ENCODE data around the gene DDX27. TPM values are rescaled to one million over a fixed set of nuclear protein-coding genes. Genes with fewer than 3 reads are reported as not detected.
A peak's percentile ranks its signal among the peaks of the same experiment; 100 is the strongest.

Gene DDX27
- polyA plus RNA-seq, 1 donor = 51.2 TPM

DNA sequence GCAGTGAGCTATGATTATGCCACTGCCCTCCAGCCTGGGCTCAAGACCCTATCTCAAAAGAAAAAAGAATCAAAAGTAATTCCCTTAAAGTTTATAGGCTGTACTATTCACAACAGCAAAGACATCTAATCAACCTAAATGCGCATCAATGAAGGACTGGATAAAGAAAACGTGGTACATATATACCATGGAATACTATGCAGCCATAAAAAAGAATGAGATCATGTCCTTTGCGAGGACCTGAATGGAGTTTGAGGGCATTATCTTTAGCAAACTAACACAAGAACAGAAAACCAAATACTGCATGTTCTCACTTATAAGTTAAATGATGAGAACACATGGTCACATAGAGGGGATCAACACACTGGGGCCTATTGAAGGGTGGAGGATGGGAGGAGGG lies 42.0 kb downstream of the DDX27 start:
- no peak overlapping the region for H3K4me3 ChIP-seq (ENCODE audit: low read length)
- H3K27ac ChIP-seq (ENCODE audit: low read length) = no peak overlapping the region
- no peaks in the 10 kb centered on the region for H3K4me1 ChIP-seq (ENCODE audit: control insufficient read depth, insufficient read depth, low read length)
- no peaks in the 10 kb centered on the region for H3K9me3 ChIP-seq (ENCODE audit: control insufficient read depth, low read depth, low read length)
- no peaks in the 10 kb centered on the region for H3K27me3 ChIP-seq (ENCODE audit: control insufficient read depth, insufficient read depth, low read length)
- WGBS (ENCODE audit: insufficient coverage, low lambda C conversion rate) = 100% methylated on average over 3 of the region's 3 CpGs
- DNase-seq = no peak
- H3K36me3 ChIP-seq (ENCODE audit: control insufficient read depth, insufficient read depth, low read length) = peaks cover 75% of the 10 kb centered on the region

GRCh38 chr20:49262444-49262843 lies 43.2 kb downstream of the DDX27 start:
- H3K4me1 ChIP-seq (ENCODE audit: control insufficient read depth, insufficient read depth, low read length) = no peaks in the 10 kb centered on the region
- no peak overlapping the region for H3K27ac ChIP-seq (ENCODE audit: low read length)
- H3K36me3 ChIP-seq (ENCODE audit: control insufficient read depth, insufficient read depth, low read length) = peaks cover 64% of the 10 kb centered on the region
- no peaks in the 10 kb centered on the region for H3K27me3 ChIP-seq (ENCODE audit: control insufficient read depth, insufficient read depth, low read length)
- no peak overlapping the region for H3K4me3 ChIP-seq (ENCODE audit: low read length)
- WGBS (ENCODE audit: insufficient coverage, low lambda C conversion rate) = no CpG with 5 or more reads among the region's 1 CpG
- DNase-seq = no peak
- H3K9me3 ChIP-seq (ENCODE audit: control insufficient read depth, low read depth, low read length) = no peaks in the 10 kb centered on the region

DNA sequence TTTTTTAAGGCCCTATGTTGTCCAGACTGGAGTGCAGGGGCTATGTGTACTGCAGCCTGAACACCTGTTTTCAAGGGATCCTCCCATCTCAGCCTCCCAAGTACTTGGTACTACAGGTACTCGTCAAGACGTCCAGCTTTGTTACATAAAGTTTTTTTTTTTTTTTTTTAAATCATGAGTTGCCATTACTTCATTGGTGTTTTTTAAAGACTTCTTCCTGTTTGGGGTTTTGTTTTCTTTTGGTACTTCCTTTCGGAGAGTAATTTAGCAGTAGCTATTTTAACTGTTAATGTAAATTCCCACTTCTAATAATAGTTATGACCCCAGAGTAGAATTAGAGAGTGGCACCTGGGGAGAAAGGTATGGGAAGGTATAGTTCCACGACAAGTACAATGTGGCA lies 48.1 kb downstream of the DDX27 start:
- WGBS (ENCODE audit: insufficient coverage, low lambda C conversion rate) = no CpG with 5 or more reads among the region's 4 CpGs
- H3K9me3 ChIP-seq (ENCODE audit: control insufficient read depth, low read depth, low read length) = no peaks in the 10 kb centered on the region
- peaks cover 62% of the 10 kb centered on the region for H3K36me3 ChIP-seq (ENCODE audit: control insufficient read depth, insufficient read depth, low read length)
- H3K4me3 ChIP-seq (ENCODE audit: low read length) = no peak overlapping the region
- H3K27me3 ChIP-seq (ENCODE audit: control insufficient read depth, insufficient read depth, low read length) = no peaks in the 10 kb centered on the region
- DNase-seq = no peak
- peaks cover 4% of the 10 kb centered on the region for H3K4me1 ChIP-seq (ENCODE audit: control insufficient read depth, insufficient read depth, low read length)
- H3K27ac ChIP-seq (ENCODE audit: low read length) = no peak overlapping the region

DNA sequence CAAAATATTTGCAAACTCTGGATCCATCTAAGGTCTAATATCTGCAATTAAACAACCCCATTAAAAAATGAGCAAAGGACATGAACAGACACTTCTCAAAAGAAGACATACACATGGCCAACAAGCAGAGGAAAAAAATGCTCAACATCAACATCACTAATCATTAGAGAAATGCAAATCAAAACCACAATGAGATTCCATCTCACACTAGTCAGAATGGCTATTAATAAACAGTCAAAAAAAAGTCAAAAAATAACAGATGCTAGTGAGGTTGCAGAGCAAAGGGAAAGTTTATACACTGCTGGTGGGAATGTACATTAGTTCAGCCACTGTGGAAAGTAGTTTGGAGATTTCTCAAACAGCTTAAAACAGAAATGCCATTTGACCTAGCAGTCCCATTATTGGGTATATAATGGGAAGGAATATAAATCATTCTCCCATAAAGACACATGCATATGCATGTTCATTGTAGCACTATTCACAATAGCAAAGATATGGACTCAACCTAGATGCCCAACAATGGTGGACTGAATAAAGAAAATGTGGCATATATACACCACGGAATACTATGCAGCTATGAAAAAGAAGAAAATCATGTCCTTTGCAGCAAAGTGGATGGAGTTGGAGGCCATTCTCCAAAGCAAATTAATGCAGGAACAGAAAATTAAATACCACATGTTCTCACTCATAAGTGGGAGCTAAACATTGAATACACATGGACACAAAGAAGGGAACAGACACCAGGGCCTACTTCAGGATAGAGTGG lies 49.6 kb downstream of the DDX27 start:
- peaks cover 56% of the 10 kb centered on the region for H3K36me3 ChIP-seq (ENCODE audit: control insufficient read depth, insufficient read depth, low read length)
- DNase-seq = no peak
- no peak overlapping the region for H3K4me3 ChIP-seq (ENCODE audit: low read length)
- peaks cover 7% of the 10 kb centered on the region for H3K4me1 ChIP-seq (ENCODE audit: control insufficient read depth, insufficient read depth, low read length)
- no peak overlapping the region for H3K27ac ChIP-seq (ENCODE audit: low read length)
- 100% methylated on average over 1 of the region's 1 CpG for WGBS (ENCODE audit: insufficient coverage, low lambda C conversion rate)
- H3K9me3 ChIP-seq (ENCODE audit: control insufficient read depth, low read depth, low read length) = no peaks in the 10 kb centered on the region
- H3K27me3 ChIP-seq (ENCODE audit: control insufficient read depth, insufficient read depth, low read length) = no peaks in the 10 kb centered on the region

DNA sequence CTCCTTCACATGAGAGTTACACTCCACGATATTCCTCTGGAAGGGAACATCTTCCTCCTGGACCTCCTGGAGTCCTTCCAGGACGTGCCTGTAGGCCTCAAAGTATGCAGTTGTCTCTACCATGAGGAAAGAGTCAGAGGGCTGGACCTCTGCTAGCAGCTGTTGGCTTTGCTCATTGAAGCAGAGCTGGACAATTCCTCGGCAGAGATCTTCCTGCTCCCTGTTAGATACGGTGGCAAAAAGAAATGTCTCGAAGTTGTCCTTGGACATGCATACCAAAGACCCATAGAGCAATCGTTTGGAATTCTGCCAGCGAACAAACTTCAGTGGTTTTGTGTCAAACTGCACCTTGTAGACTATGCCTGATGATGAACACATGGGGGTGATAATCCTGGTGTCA lies 51.0 kb downstream of the DDX27 start:
- DNase-seq = no peak
- Histone ChIP-seq H3K36me3 (ENCODE audit: control insufficient read depth, insufficient read depth, low read length) (peaks cover 46% of the 10 kb centered on the region), H3K4me3 (ENCODE audit: low read length) (no peak overlapping the region), H3K4me1 (ENCODE audit: control insufficient read depth, insufficient read depth, low read length) (peaks cover 7% of the 10 kb centered on the region), H3K27ac (ENCODE audit: low read length) (no peak overlapping the region), H3K27me3 (ENCODE audit: control insufficient read depth, insufficient read depth, low read length) (no peaks in the 10 kb centered on the region), H3K9me3 (ENCODE audit: control insufficient read depth, low read depth, low read length) (no peaks in the 10 kb centered on the region)
- WGBS (ENCODE audit: insufficient coverage, low lambda C conversion rate) = no CpG with 5 or more reads among the region's 7 CpGs

GRCh38 chr20:49270736-49271135 lies 51.5 kb downstream of the DDX27 start:
- DNase-seq = no peak
- H3K27ac ChIP-seq (ENCODE audit: low read length) = no peak overlapping the region
- peaks cover 45% of the 10 kb centered on the region for H3K36me3 ChIP-seq (ENCODE audit: control insufficient read depth, insufficient read depth, low read length)
- H3K27me3 ChIP-seq (ENCODE audit: control insufficient read depth, insufficient read depth, low read length) = no peaks in the 10 kb centered on the region
- no peak overlapping the region for H3K4me3 ChIP-seq (ENCODE audit: low read length)
- H3K4me1 ChIP-seq (ENCODE audit: control insufficient read depth, insufficient read depth, low read length) = peaks cover 7% of the 10 kb centered on the region
- WGBS (ENCODE audit: insufficient coverage, low lambda C conversion rate) = no CpG with 5 or more reads among the region's 5 CpGs
- no peaks in the 10 kb centered on the region for H3K9me3 ChIP-seq (ENCODE audit: control insufficient read depth, low read depth, low read length)

DNA sequence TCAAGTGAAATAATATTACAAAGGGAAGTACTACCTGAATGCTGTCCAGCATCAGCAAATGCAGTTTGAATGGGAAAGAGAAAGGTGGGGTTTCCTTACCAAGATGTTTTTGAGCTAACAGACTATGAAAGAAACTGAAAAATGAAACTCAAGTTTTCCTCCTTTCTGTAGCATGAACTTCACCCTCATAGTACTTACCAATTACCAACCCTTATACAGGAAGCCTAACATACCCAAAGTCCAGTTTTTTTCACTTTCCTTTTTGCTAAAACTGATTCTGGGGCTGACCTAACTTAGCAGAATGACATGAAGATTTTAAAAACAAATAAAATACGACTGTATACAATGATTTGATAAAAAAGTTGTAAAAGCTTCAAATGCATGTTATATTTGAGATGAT lies 53.4 kb downstream of the DDX27 start:
- H3K27ac ChIP-seq (ENCODE audit: low read length) = peak overlapping the region; percentile 36
- no peaks in the 10 kb centered on the region for H3K9me3 ChIP-seq (ENCODE audit: control insufficient read depth, low read depth, low read length)
- no peaks in the 10 kb centered on the region for H3K27me3 ChIP-seq (ENCODE audit: control insufficient read depth, insufficient read depth, low read length)
- H3K36me3 ChIP-seq (ENCODE audit: control insufficient read depth, insufficient read depth, low read length) = peaks cover 39% of the 10 kb centered on the region
- H3K4me1 ChIP-seq (ENCODE audit: control insufficient read depth, insufficient read depth, low read length) = peaks cover 7% of the 10 kb centered on the region
- DNase-seq = peak in 1 of 2 donors; percentile 65
- WGBS (ENCODE audit: insufficient coverage, low lambda C conversion rate) = 57% methylated on average over 1 of the region's 1 CpG
- no peak overlapping the region for H3K4me3 ChIP-seq (ENCODE audit: low read length)

DNA sequence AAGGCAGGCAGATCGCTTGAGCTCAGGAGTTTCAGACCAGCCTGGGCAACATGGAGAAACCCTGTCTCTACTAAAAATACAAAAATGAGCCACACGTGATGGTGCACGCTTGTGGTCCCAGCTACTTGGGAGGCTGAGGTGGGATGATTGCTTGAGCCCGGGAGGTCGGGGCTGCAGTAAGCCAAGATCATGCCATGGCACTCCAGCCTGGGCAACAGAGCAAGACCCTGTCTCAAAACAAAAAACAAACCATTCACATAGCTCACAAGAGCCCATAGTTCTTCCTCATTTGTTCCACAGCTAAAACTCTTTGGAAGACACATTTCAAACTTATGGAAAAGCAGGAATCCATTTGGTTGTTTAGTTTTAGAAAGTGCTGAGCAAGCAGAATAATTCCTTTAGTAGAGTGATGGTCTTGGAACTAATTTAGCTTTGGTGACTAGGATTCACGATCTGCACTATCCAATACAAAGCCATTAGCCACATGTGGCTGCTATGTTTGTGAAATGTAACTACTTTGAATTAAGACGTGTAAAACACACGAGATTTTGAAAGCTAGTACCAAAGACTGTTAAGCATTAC lies 54.6 kb downstream of the DDX27 start:
- Histone ChIP-seq H3K4me3 (ENCODE audit: low read length) (no peak overlapping the region), H3K27ac (ENCODE audit: low read length) (no peak overlapping the region), H3K27me3 (ENCODE audit: control insufficient read depth, insufficient read depth, low read length) (no peaks in the 10 kb centered on the region), H3K4me1 (ENCODE audit: control insufficient read depth, insufficient read depth, low read length) (peaks cover 7% of the 10 kb centered on the region), H3K9me3 (ENCODE audit: control insufficient read depth, low read depth, low read length) (no peaks in the 10 kb centered on the region), H3K36me3 (ENCODE audit: control insufficient read depth, insufficient read depth, low read length) (peaks cover 39% of the 10 kb centered on the region)
- 100% methylated on average over 2 of the region's 8 CpGs for WGBS (ENCODE audit: insufficient coverage, low lambda C conversion rate)
- DNase-seq = no peak

GRCh38 chr20:49275216-49275615 lies 56.0 kb downstream of the DDX27 start:
- H3K27me3 ChIP-seq (ENCODE audit: control insufficient read depth, insufficient read depth, low read length) = no peaks in the 10 kb centered on the region
- no peak overlapping the region for H3K4me3 ChIP-seq (ENCODE audit: low read length)
- peaks cover 37% of the 10 kb centered on the region for H3K36me3 ChIP-seq (ENCODE audit: control insufficient read depth, insufficient read depth, low read length)
- H3K27ac ChIP-seq (ENCODE audit: low read length) = no peak overlapping the region
- DNase-seq = no peak
- WGBS (ENCODE audit: insufficient coverage, low lambda C conversion rate) = no CpG with 5 or more reads among the region's 4 CpGs
- no peaks in the 10 kb centered on the region for H3K9me3 ChIP-seq (ENCODE audit: control insufficient read depth, low read depth, low read length)
- peaks cover 14% of the 10 kb centered on the region for H3K4me1 ChIP-seq (ENCODE audit: control insufficient read depth, insufficient read depth, low read length)

GRCh38 chr20:49275636-49276035 lies 56.4 kb downstream of the DDX27 start:
- 80% methylated on average over 1 of the region's 2 CpGs for WGBS (ENCODE audit: insufficient coverage, low lambda C conversion rate)
- no peak for DNase-seq
- no peaks in the 10 kb centered on the region for H3K27me3 ChIP-seq (ENCODE audit: control insufficient read depth, insufficient read depth, low read length)
- H3K4me1 ChIP-seq (ENCODE audit: control insufficient read depth, insufficient read depth, low read length) = peaks cover 14% of the 10 kb centered on the region
- peak overlapping the region; percentile 84 for H3K27ac ChIP-seq (ENCODE audit: low read length)
- H3K36me3 ChIP-seq (ENCODE audit: control insufficient read depth, insufficient read depth, low read length) = peaks cover 37% of the 10 kb centered on the region
- peaks cover 3% of the 10 kb centered on the region for H3K9me3 ChIP-seq (ENCODE audit: control insufficient read depth, low read depth, low read length)
- no peak overlapping the region for H3K4me3 ChIP-seq (ENCODE audit: low read length)

Measured in large intestine (tissue), 3 donors.